GM21786 (cell line): ENCODE results near the gene KCNH8.
"Not testable (repeated sequence)": the region's sequence is repeated elsewhere in the genome, so short reads cannot be mapped to it uniquely, and the experiment has no call there.

Experiments
- ATAC-seq: cut with Tn5 transposase; IDR thresholded peaks from one replicate; pipeline ENCODE4 v1.9.1; 2021; ENCODE audit not compliant: unreplicated experiment

Gene KCNH8

DNA sequence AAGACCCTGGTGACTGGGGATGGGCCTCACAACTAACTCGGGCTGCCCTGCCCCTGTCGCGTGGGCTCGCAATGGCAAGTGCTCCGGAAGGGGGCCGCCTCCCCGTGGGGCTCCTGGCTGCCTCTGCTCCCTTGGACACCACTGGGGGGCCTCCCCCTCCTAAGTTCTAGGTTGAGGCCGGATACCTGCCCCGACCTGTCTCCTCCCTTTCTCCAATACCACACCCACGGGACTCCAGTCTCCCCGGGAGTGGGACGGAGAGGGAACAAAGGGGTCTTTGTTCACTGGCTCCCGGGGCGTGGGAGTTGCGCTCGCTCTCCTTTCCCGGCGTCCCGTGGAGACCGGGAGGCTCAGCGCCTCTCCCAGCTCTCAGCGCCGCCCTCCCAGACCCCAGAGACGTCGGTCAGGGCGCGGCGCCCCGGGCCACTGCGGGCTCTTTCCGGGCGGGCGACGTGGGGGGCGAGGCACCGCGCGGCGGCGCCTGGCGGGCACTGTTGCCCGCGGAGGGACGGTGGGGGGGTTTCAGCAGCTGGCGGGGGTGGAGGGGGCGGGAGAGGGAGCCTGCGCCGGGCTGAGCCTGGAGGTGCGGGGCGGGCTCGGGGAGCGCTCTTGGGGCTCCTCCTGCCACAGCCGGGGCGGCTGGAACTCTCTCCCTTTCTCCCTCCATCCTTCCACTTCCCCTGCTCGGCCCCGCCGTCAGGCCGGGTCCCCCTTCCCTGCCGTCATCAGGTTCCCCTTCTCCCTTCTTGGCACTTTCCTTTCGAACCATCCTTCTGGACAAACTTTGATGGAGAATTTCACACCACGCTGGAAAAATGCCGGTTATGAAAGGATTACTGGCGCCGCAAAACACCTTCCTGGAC is at the start of gene KCNH8:
Gene KCNH8, plus strand, starts transcription at position 606 of the 863 bp plus-strand sequence. Its CDS starts 210 bp downstream, at position 816.
- ATAC-seq, result no peak

DNA sequence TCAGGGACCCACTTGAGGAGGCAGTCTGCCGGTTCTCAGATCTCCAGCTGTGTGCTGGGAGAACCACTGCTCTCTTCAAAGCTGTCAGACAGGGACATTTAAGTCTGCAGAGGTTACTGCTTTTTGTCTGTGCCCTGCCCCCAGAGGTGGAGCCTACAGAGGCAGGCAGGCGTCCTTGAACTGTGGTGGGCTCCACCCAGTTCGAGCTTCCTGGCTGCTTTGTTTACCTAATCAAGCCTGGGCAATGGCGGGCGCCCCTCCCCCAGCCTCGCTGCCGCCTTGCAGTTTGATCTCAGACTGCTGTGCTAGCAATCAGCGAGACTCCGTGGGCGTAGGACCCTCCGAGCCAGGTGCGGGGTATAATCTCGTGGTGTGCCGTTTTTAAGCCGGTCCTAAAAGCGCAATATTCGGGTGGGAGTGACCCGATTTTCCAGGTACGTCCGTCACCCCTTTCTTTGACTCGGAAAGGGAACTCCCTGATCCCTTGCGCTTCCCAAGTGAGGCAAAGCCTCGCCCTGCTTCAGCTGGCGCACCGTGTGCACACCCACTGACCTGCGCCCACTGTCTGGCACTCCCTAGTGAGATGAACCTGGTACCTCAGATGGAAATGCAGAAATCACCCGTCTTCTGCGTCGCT is 45.5 kb upstream of the KCNH8 start:
- ATAC-seq, result not testable (repeated sequence)

DNA sequence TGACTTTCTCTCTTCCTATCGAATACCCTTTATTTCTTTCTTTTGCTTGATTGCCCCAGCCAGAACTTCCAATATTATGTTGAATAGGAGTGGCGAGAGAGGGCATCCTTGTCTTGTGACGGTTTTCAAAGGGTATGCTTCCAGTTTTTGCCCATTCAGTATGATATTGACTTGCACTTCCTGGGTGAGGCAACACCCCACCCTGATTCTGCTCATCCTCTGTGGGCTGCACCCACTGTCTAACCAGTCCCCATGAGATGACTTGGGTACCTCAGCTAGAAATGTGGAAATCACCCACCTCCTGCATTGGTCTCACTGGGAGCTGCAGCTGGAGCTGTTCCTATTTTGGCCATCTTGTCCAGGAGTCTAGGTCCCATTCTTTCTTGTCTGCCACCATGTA is 44.8 kb upstream of the KCNH8 start:
- no peak for ATAC-seq

DNA sequence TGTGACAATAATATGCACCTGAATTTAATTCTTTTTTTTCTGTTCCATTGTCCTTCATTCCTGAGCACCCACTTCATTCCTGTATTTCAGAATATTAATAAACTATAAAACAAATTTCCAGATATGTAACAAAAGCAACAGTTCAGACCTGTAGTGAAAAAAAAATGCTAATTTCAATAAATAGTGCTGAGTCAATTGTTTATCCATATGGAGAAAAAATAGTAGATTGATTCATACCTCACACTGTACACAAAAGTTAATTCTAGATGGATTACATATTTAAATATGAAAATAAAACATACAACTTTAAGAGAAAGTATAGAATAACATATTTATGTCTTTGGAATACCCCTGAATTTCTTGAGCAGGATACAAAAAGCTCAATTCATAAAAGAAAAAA is 43.9 kb upstream of the KCNH8 start:
- ATAC-seq, result no peak

DNA sequence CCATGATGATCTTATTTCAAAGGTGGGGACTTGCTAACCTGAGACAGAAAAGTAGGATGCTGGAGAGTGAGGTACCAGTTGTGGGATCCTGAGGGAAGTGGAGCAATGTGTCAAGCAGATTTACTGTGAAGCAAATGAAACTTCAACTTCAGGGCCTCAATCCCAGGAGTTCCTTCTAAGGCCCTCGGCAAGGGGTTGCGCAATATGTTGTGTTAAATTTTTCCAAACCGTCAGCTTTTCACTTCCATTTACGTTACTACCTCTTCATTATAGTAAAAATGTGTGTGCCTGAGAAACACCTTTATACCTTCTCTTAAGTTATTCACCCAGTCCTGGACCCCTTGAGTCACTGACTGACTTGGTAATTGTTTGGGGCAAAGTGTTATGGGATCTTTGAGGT is 42.5 kb upstream of the KCNH8 start:
- ATAC-seq, result no peak

DNA sequence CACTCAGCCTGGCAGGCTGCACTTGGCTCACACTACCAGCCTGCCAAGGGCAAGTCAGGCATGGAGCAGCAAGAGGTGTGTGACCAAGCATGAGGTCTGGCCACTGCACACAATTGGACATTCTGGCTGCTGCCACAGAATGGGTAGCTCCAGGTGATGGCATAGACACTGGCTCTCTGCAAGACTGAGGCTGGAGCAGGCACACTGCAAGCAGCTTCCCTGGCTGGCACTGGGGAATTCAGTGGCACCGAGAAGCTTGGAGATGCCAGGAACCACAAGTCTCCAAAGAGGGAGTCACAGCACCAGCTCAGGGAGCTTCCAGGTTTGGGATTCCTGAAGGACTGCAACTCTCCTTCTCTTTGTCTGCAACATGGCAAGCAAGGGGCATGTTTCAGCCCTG is 42.0 kb upstream of the KCNH8 start:
- no peak for ATAC-seq

DNA sequence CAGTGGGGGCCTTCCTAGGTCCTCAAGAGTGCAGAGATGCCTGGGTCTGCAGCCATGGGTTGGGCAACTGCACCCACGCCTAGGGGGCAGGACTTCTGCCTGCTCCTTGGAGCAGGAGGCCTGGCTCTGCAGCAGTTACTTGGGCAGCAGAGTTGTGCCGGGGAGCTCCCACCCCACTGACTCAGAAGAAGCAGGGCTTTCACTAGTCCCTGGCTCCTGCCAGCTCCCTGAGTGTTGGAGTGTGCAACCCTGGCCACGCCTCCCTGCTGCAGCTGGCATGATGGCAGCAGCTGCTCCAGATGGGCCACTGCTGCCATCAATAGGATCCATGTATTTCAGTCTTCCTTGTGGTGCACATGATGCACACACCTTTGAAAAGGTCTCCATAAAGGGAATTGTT is 40.6 kb upstream of the KCNH8 start:
- ATAC-seq, result no peak

DNA sequence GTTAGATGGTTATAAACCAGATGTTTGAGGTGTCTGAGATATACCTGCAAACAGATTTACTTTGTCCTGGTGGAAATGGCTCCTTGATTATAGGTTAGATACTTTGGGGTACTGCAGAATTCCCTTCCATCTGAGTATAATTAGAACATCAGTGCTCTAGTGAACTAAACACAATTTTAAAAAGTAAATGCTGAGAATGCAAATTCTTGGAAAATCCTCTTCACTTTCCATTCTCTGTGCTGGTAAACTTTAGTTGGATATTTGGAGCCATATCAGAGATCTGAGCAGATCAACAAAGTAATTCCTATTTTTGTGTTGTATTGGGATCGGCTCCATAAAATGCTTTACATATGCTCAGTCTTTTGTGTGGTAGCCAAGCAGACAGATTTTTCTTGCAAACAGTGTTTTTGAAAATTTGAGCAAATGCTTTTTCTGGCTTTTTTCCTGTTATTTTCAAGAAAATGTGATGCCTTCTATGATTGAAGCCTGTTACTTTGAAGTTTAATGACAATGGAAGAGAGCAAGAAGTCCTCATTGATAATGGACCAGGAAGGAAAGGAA is 37.9 kb upstream of the KCNH8 start:
- no peak for ATAC-seq

DNA sequence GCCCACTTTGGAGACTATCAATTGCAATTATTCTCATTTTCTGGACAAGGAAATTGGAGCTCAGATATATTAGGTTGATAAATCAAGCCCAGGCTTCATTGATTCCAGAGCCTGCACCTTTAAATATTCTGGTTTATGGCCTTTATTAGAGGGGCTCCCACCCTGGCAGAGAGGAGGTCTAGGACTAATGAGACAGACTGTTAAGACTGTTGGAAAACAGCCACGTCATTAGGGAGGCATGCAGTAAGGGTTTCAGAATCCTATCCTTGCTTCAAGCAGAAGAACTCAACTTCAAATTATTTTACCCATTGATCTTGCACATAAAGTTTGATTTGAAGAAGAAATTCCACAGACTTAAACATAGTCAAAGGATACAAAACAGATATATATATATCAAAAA is 33.8 kb upstream of the KCNH8 start:
- no peak for ATAC-seq

DNA sequence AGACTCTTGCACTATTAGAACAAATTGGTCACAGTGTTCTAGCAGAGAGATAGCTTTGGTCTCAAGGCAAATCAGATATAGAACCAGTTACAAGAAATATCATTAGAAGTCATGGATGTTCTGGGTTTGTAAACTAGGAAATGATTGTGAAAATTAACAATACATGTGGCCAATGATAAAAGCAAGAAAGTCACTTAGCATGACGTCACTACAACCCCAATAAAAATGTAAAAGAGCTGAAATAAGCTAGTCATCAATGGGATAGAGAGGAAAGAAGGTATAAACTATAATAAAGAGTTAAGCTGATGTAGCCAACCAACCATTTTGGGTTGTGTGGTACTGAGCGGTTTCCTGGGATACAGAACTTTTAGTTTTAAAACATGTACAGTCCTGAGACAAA is 32.1 kb upstream of the KCNH8 start:
- no peak for ATAC-seq

DNA sequence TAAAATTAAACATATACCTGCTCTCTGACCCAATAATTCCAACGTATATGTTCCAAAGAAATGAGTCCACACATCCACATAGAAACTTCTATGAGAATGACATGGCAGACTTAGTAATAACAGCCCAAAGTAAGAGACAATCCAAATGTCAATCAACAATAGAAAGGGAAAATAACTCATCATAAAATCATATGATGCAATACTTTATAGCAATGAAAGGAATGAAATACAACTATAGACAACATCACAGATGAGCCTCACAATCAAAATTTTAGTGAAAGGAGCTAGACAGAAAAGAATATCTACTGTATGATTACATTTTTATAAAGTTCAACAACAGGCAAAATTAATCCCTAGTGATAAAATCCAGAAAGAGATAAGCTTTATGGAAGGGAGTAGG is 23.6 kb upstream of the KCNH8 start:
- ATAC-seq, result no peak

DNA sequence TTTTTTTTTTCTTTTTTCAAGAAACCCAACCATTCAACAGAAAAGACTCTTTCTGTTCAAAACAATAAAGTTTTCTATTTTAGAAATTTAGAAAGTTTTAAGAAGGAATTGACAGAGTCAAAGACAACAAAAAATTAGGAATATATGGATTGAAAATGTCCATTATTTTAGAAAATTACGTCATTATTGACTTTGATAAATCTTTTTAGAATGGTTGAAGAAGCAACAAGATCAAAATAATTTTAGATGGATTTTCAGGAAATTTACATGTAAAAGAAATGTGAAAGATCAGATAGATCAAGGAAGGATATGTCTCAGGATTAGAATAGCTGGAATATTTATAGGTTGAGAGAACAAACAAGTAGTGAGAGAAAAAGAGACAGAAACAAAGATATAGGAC is 8.4 kb upstream of the KCNH8 start:
- ATAC-seq, result no peak

DNA sequence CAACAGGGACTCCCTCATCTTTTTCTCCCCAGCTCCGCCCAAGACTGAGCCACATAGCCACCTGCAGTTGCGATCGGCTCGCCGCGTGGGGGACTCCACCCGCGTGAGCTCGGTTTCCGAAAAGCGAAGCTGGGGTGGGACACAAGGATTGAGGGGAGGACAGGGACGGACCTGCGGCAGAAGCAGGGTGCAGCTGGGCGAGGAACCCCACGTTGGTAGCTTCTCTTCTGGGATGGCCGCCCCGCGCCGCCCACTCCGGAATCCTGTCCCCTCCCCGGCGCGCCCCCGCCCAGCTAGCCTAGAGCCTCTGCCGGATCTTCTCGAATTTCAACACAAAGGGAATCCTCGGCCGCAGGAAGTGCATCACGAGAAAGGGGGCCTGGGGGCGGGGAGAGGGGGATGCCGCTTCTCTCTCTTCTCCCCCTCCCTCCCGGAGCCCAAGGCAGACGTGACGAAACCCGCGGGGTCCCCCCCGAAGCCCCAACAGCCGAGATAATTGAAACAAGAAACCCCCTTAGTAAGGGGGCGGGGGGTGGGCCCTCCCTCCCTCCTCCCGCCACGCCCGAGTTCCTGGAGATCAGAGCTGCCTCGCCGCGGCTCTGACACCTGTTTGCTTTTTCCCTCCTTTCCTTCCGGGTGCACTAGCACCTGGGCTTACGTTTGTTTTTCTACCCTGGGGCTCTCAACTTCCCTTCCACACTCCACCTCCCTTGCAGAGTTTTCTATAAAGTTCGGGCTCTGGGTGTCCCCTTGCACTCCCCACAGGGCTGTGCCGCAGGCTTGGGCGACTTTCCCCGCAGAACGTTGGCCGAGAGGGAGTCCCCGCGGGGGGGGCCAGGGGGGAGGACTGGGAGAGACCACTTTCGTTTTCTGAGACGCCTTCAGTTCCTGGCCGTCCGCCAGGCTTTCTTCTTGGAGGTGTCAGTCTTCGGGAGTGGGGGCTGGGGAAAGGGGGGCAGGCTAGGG is 1.3 kb upstream of the KCNH8 start:
- peak; percentile 51 for ATAC-seq

DNA sequence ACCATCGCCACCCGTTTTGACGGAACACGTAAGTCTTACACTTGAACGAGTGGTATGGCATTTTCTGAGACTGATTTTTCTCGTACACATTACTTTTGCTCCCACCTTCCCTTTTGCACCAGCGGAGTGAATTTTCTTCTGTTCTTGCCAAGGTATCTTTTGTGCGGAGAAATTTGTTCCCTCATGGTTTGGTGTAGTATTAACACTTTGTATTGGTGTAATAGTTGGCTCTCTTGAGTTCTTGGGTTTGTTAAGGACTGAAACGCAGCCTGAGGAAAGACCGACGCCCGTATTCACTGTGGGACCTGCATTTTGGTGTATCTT is 420 bp downstream of the KCNH8 start:
- ATAC-seq, result no peak

DNA sequence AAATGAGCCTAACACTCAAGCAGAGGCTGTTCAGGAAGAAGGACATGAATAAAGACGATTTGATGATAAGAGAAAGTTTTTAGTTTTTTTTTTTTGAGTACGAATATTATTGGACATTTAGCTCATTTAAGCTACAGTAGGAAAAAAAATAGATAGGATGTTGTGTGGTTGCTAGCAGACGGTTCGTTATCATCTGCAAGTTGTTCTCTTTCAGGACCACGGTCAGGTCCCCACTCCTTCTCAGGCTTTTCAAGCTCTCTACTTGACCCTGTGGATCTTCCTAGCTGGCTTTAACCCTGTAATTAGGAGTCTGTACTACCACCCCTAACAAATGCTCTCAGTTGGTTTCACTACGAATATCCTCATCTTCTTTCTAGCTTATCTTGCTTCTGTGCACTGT is 1.1 kb downstream of the KCNH8 start:
- no peak for ATAC-seq

DNA sequence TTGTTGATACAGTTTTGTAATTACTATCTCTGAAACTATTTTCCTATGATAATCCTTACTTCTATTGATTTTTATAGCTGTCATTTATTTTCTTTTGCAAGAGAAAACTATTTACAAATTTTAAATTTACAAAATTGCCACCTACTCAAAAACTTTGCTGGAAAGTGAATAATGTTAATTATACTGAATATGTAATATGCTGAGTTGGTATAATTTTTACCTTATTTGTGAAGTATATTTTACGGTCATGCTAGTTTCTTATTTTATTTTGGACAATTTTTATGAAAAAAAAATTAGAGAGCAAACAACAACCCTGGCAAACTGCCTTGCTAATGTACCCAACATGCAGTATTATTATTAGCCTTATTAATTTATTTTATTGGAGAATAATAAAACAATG is 2.9 kb downstream of the KCNH8 start:
- no peak for ATAC-seq

DNA sequence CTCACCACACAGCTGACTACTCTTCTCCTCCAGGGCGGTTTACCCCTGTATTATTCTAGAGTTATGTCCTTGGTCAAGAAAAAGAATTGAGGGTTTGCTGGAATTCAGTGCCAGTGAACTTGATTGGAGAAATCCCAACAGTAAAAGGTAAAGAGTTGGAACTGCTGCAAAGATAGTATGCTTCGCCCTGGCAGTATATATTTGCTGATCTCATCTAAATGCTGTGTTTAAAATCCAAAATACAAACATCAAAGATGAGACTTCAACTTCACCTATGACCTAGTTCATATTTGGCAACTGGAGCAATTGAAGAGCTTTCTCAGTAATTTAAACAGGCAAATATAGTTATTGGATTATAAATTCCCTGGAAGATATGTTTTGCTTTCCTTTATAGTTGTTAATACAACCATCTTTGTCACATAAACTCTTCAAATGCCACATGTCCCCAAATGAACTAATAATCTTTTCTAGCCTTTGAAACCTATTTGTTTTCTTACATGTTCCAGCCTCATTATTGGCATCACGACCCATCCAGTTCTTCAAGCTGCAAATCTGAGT is 6.5 kb downstream of the KCNH8 start:
- no peak for ATAC-seq

DNA sequence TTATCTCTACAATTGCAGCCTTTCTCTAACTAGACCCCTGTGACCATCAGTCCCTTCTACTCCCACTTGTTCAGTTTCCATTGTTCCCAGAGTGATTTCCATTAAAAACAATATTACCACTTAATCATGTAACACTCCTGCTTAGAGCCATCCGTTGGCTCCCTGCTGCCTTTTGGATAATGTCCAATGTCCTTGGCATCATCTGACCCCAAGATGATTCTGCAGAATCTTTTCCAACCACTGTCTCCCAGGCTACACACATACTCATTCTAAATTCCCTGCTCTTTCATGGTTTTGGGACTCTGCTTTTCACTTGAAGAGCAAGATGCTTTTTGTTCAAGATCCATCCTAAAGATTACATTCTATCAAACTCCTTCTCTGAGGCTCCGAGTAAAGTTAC is 7.1 kb downstream of the KCNH8 start:
- no peak for ATAC-seq

DNA sequence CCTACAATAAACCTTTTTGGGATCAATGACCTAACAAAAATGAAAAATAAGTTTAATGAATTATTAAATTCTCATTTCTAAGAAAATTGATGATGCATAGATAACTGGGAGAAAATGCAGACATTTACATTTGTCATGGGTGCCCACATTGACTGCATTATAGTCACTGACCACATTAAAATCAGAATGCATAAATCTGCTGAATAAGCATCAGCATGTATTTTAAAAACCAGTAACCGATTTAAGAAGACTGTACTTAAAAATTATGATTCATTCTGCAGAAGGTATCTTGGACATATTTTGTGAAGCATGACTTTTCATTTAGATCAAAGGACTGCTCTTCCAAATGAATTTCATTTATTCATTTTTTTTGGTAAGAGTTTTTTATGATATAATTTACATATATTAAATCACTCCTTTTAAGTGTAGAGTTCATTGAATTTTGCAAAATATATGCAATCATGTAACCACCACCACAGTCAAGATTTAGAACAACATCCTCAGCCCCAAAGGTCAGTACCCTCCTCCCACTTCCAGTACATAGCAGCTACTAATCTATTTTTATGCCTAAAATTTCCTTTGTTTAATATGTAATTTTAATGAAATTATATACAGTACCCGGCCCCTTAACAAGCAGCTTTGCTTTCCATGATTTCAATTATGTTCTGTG is 11.8 kb downstream of the KCNH8 start:
- no peak for ATAC-seq

DNA sequence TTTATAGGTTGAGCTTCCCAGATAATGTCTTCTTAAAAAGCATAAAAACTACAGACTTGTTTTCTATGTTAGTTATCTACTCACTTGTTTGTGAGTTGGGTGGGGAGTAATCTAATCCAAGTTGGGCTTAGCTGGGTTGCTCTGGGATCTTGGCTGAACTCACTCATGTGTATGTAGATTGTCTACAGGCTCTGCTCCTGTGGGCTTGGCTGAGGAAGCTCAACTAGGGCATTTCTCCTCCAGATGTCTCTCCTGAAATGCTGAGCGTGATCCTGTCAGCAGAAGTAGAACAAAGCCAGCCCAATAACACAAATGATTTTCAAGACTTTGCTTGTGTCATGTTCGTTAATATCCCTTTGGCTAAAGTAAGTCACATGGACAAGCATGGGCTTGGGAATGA is 17.3 kb downstream of the KCNH8 start:
- ATAC-seq, result no peak
